Sigmoid colon (tissue), 7 donors: Measurements from ENCODE around the gene ZDHHC1. TPM values are rescaled to one million over a fixed set of nuclear protein-coding genes. Genes with fewer than 3 reads are reported as not detected.

ENCODE experiments used
- DNase-seq: peaks from one replicate; pipeline ENCODE4 v3.0.0-alpha.2; 2019
- H3K27ac ChIP-seq, 4 donors: fragments of 200-600 bp; sonication (generic); one replicate each; pipeline ENCODE4 v1.5.1; 2016 to 2019; ENCODE audit warnings: mild to moderate bottlenecking in 1 of 4
- H3K27me3 ChIP-seq, 3 donors: fragments of 200-600 bp; sonication (generic); one replicate each; pipeline ENCODE4 v1.5.1; 2019; ENCODE audit warnings: mild to moderate bottlenecking in 1 of 3
- H3K36me3 ChIP-seq, 4 donors: fragments of 200-600 bp; sonication (generic); one replicate each; pipeline ENCODE4 v1.5.1; 2016 to 2019
- H3K4me1 ChIP-seq, 4 donors: fragments of 200-600 bp; sonication (generic); one replicate each; pipeline ENCODE4 v1.5.1; 2017 to 2019
- H3K4me3 ChIP-seq, 4 donors: fragments of 200-600 bp; sonication (generic); one replicate each; pipeline ENCODE4 v1.5.1; 2017 to 2019; ENCODE audit warnings: mild to moderate bottlenecking in 2 of 4, moderate library complexity in 1 of 4
- H3K9me3 ChIP-seq, 4 donors: fragments of 200-600 bp in 3 of 4; sonication (generic) in 3 of 4; one replicate each; pipeline versions ENCODE4 v1.5.1 to v1.6.1; 2013 to 2019
- CTCF ChIP-seq, 4 experiments: fragments of 450-650 bp in 3 of 4; fragments of 200-600 bp in 1 of 4; IDR thresholded peaks; one replicate each; pipeline ENCODE4 v1.5.1; 2016 to 2019; ENCODE audit warnings: antibody characterized with exemption in 4 of 4, mild to moderate bottlenecking in 3 of 4, moderate library complexity in 2 of 4
- EP300 ChIP-seq, 4 donors: sonication (generic); formaldehyde crosslinking; IDR thresholded peaks; one replicate each; pipeline ENCODE4 v1.6.1; 2017; ENCODE audit warnings: antibody characterized with exemption in 4 of 4
- POLR2A ChIP-seq, 2 donors: fragments of 450-650 bp; IDR thresholded peaks; one replicate each; pipeline ENCODE4 v1.6.1; 2016; ENCODE audit warnings: antibody characterized with exemption in 2 of 2, mild to moderate bottlenecking in 2 of 2, moderate library complexity in 2 of 2
- POLR2AphosphoS5 ChIP-seq, 4 donors: sonication (generic); formaldehyde crosslinking; IDR thresholded peaks; one replicate each; pipeline ENCODE4 v1.6.1; 2017; ENCODE audit warnings: antibody characterized with exemption in 4 of 4
- WGBS, 2 donors: extraction: QIAGEN DNeasy Blood & Tissue Kit; methylation state at CpG; one replicate each; pipeline ENCODE4 v1.1.7; 2013; 5-methylcytosine and 5-hydroxymethylcytosine counted together
- intact Hi-C: fragments of 100-400 bp; cut with DNase I; formaldehyde crosslinking; loops from one replicate; pipeline ENCODE4 v1.15.1; 2023
- polyA plus RNA-seq, 3 donors: library from polyadenylated mRNA; stranded (reverse); fragments of 200-250 nt; gene quantifications; one replicate each; pipeline ENCODE4 v1.2.3, GENCODE V29; 2013
- small RNA-seq, 3 donors: library from RNA; depleted of rRNA; stranded (forward); fragments of <200 nt; gene quantifications; one replicate each; pipeline ENCODE3, GENCODE V24; 2016
- total RNA-seq, 4 donors: library from RNA; depleted of rRNA; stranded (reverse); fragments of >200 nt; gene quantifications; one replicate each; pipeline ENCODE4 v1.1.0, GENCODE V29; 2016
- donor health status: healthy with polysubstance abuse.
- donor health status: Bipolar disorder and iron deficiency.
- donor health status: healthy.

ZDHHC1 gene
- total and polyA plus RNA-seq, 7 donors: 4.2 to 18.3 (median 12.7) TPM

- no peaks in the 10 kb centered on the region for H3K27me3 ChIP-seq
- TF ChIP-seq CTCF (IDR thresholded peaks at IDR 0.05) (no peak), POLR2A (IDR thresholded peaks at IDR 0.05) (no peak), EP300 (IDR thresholded peaks at IDR 0.05) (no peak), POLR2AphosphoS5 (IDR thresholded peaks at IDR 0.05) (no peak)
- H3K27ac ChIP-seq: no peak overlapping the region
- 41 to 74% methylated on average over 3 of the region's 3 CpGs for WGBS, 2 donors
- no peaks in the 10 kb centered on the region for H3K9me3 ChIP-seq
- H3K36me3 ChIP-seq: no peaks in the 10 kb centered on the region
- intact Hi-C loops: no loop called here
- no peak for DNase-seq
- no peaks in the 10 kb centered on the region for H3K4me1 ChIP-seq
- H3K4me3 ChIP-seq: no peak overlapping the region
Observed at GRCh38 chr16:67346341-67346740, 69.9 kb downstream of the ZDHHC1 start.

- 13 to 70% methylated on average over 1 of the region's 1 CpG for WGBS, 2 donors
- no peak for TF ChIP-seq CTCF (IDR thresholded peaks at IDR 0.05)
- TF ChIP-seq EP300 (IDR thresholded peaks at IDR 0.05): no peak
Observed at GRCh38 chr16:67345401-67345800, 70.9 kb downstream of the ZDHHC1 start.

More at GRCh38 chr16:67345401-67345800, 70.9 kb downstream of the ZDHHC1 start:
- intact Hi-C loops: no loop called here
- no peak for DNase-seq
- Histone ChIP-seq H3K4me1 (no peaks in the 10 kb centered on the region), H3K36me3 (no peaks in the 10 kb centered on the region), H3K27me3 (no peaks in the 10 kb centered on the region), H3K27ac (no peak overlapping the region), H3K9me3 (no peaks in the 10 kb centered on the region), H3K4me3 (no peak overlapping the region)

Small RNA genes within 50 kb of the gene (small RNA-seq; reads per million reads assigned to genes)
- 0 reads per million in 3 donors for gene RNU1-123P

Other genes with a start within 250 kb of the ZDHHC1 start
- gene NOL3, start 245.9 kb downstream of the ZDHHC1 start, total RNA-seq: 10 to 100 TPM; 23.2 to 36.7 (median 25.9) TPM
- 10 to 100 TPM; 12.7 to 23.9 (median 13.2) TPM for gene NOL3, start 245.9 kb downstream of the ZDHHC1 start, polyA plus RNA-seq
- gene MATCAP1, start 232.5 kb downstream of the ZDHHC1 start, total RNA-seq: 10 to 100 TPM in 1 of 4 donors, 1 to 10 TPM in 3; 6.6 to 22.2 (median 9.7) TPM
- 10 to 100 TPM in 1 of 3 donors, 1 to 10 TPM in 2; 3.0 to 30.3 (median 4.8) TPM for gene MATCAP1, start 232.5 kb downstream of the ZDHHC1 start, polyA plus RNA-seq
- gene EXOC3L1, start 226.3 kb downstream of the ZDHHC1 start, total RNA-seq: 1 to 10 TPM; 1.1 to 4.4 (median 1.9) TPM
- 1 to 10 TPM; 2.5 to 8.4 (median 5.4) TPM for gene EXOC3L1, start 226.3 kb downstream of the ZDHHC1 start, polyA plus RNA-seq
- gene E2F4, start 224.3 kb downstream of the ZDHHC1 start, total RNA-seq: 10 to 100 TPM; 59.9 to 85.9 (median 76.0) TPM
- 10 to 100 TPM; 40.0 to 71.0 (median 51.7) TPM for gene E2F4, start 224.3 kb downstream of the ZDHHC1 start, polyA plus RNA-seq
- gene ELMO3, start 217.3 kb downstream of the ZDHHC1 start, total RNA-seq: 1 to 10 TPM in 2 of 4 donors, under 1 TPM in 2; 0.14 to 1.7 (median 1.1) TPM
- 10 to 100 TPM; 31.8 to 41.8 (median 35.1) TPM for gene ELMO3, start 217.3 kb downstream of the ZDHHC1 start, polyA plus RNA-seq
- 10 to 100 TPM; 15.3 to 31.4 (median 24.2) TPM for gene TMEM208, start 189.3 kb downstream of the ZDHHC1 start, total RNA-seq
- 100 to 1,000 TPM in 1 of 3 donors, 10 to 100 TPM in 2; 33.0 to 109 (median 36.5) TPM for gene TMEM208, start 189.3 kb downstream of the ZDHHC1 start, polyA plus RNA-seq
- gene FHOD1, start 169.0 kb downstream of the ZDHHC1 start, total RNA-seq: 10 to 100 TPM in 2 of 4 donors, 1 to 10 TPM in 2; 6.7 to 17.1 (median 11.5) TPM
- 10 to 100 TPM in 1 of 3 donors, 1 to 10 TPM in 2; 4.8 to 25.2 (median 5.5) TPM for gene FHOD1, start 169.0 kb downstream of the ZDHHC1 start, polyA plus RNA-seq
- 1 to 10 TPM in 2 of 4 donors, under 1 TPM in 1, not detected in 1; 0.68 to 6.1 (median 1.1) TPM for gene SLC9A5, start 167.5 kb downstream of the ZDHHC1 start, total RNA-seq
- gene SLC9A5, start 167.5 kb downstream of the ZDHHC1 start, polyA plus RNA-seq: under 1 TPM in 2 of 3 donors, not detected in 1; 0.46 to 0.99 TPM
- 1 to 10 TPM; 1.4 to 6.2 (median 3.7) TPM for gene PLEKHG4, start 136.9 kb downstream of the ZDHHC1 start, total RNA-seq
- gene PLEKHG4, start 136.9 kb downstream of the ZDHHC1 start, polyA plus RNA-seq: 1 to 10 TPM; 3.0 to 7.9 (median 3.5) TPM
- under 1 TPM in 1 of 4 donors, not detected in 3; under 0.01 TPM for gene KCTD19, start 89.7 kb downstream of the ZDHHC1 start, total RNA-seq
- under 1 TPM in 1 of 3 donors, not detected in 2; 0.04 TPM for gene KCTD19, start 89.7 kb downstream of the ZDHHC1 start, polyA plus RNA-seq
- under 1 TPM in 1 of 4 donors, not detected in 3; 0.55 TPM for gene LRRC36, start 89.7 kb downstream of the ZDHHC1 start, total RNA-seq
- gene LRRC36, start 89.7 kb downstream of the ZDHHC1 start, polyA plus RNA-seq: under 1 TPM in 1 of 3 donors, not detected in 2; 0.74 TPM
- gene TPPP3, start 23.0 kb downstream of the ZDHHC1 start, total RNA-seq: 10 to 100 TPM in 3 of 4 donors, 1 to 10 TPM in 1; 8.1 to 27.4 (median 16.9) TPM
- 10 to 100 TPM in 1 of 3 donors, 1 to 10 TPM in 2; 2.4 to 13.6 (median 8.6) TPM for gene TPPP3, start 23.0 kb downstream of the ZDHHC1 start, polyA plus RNA-seq
- 1 to 10 TPM in 2 of 4 donors, under 1 TPM in 1, not detected in 1; 0.14 to 3.9 (median 1.4) TPM for gene HSD11B2, start 14.6 kb upstream of the ZDHHC1 start, total RNA-seq
- gene HSD11B2, start 14.6 kb upstream of the ZDHHC1 start, polyA plus RNA-seq: 100 to 1,000 TPM in 1 of 3 donors, 10 to 100 TPM in 2; 88.3 to 353 (median 90.4) TPM
- gene ATP6V0D1, start 64.7 kb upstream of the ZDHHC1 start, total RNA-seq: 100 to 1,000 TPM in 2 of 4 donors, 10 to 100 TPM in 2; 70.3 to 112 (median 93.6) TPM
- gene ATP6V0D1, start 64.7 kb upstream of the ZDHHC1 start, polyA plus RNA-seq: 100 to 1,000 TPM; 214 to 287 (median 231) TPM
- not detected for gene AGRP, start 67.1 kb upstream of the ZDHHC1 start, total RNA-seq
- not detected for gene AGRP, start 67.1 kb upstream of the ZDHHC1 start, polyA plus RNA-seq
- 10 to 100 TPM; 23.9 to 60.9 (median 35.2) TPM for gene RIPOR1, start 112.4 kb upstream of the ZDHHC1 start, total RNA-seq
- 10 to 100 TPM; 10.2 to 26.7 (median 11.8) TPM for gene RIPOR1, start 112.4 kb upstream of the ZDHHC1 start, polyA plus RNA-seq
- 10 to 100 TPM; 29.2 to 45.7 (median 35.8) TPM for gene CTCF, start 146.0 kb upstream of the ZDHHC1 start, total RNA-seq
- gene CTCF, start 146.0 kb upstream of the ZDHHC1 start, polyA plus RNA-seq: 10 to 100 TPM; 25.8 to 28.8 (median 27.5) TPM
- gene CARMIL2, start 228.7 kb upstream of the ZDHHC1 start, total RNA-seq: 1 to 10 TPM in 1 of 4 donors, under 1 TPM in 3; 0.36 to 1.5 (median 0.75) TPM
- 10 to 100 TPM in 1 of 3 donors, under 1 TPM in 1, not detected in 1; 0.23 to 20.7 TPM for gene CARMIL2, start 228.7 kb upstream of the ZDHHC1 start, polyA plus RNA-seq
- gene ACD, start 243.8 kb upstream of the ZDHHC1 start, total RNA-seq: 10 to 100 TPM; 13.9 to 20.6 (median 18.7) TPM
- 10 to 100 TPM in 1 of 3 donors, 1 to 10 TPM in 2; 7.4 to 19.3 (median 9.6) TPM for gene ACD, start 243.8 kb upstream of the ZDHHC1 start, polyA plus RNA-seq
- gene PARD6A, start 244.5 kb upstream of the ZDHHC1 start, total RNA-seq: 10 to 100 TPM; 12.8 to 16.6 (median 14.0) TPM
- 1 to 10 TPM; 4.2 to 8.3 (median 4.4) TPM for gene PARD6A, start 244.5 kb upstream of the ZDHHC1 start, polyA plus RNA-seq